A549 (cell line): ENCODE measurements around the gene SV2C. TPM values are rescaled to one million over a fixed set of nuclear protein-coding genes. Genes with fewer than 3 reads are reported as not detected.

Source experiments
- ATAC-seq, 2 experiments: fragments of 200-7000 bp in 1 of 2; fragments of >200 bp in 1 of 2; cut with Nextera tagmentation in 1 of 2; cut with Tn5 transposase in 1 of 2; 3 replicates each; pipeline versions ENCODE4 v1.8.0 to v1.9.1; 2018 to 2020; ENCODE audit warnings: mild to moderate bottlenecking in 1 of 2, moderate library complexity in 1 of 2
- CTCF ChIA-PET: fragments of 300-600 bp; sonication (Branson Sonifier 250); formaldehyde crosslinking; extraction: SDS; loops from one replicate; lab custom pipeline; 2021; ENCODE audit warnings: antibody characterized with exemption, inconsistent platforms; lab: Yijun Ruan, JAX
- POLR2A ChIA-PET: fragments of 350-600 bp; formaldehyde crosslinking; extraction: SDS; loops from one replicate; lab custom pipeline; 2021; ENCODE audit warnings: antibody characterized with exemption, inconsistent platforms; lab: Yijun Ruan, JAX
- DNase-seq, 2 experiments: peaks; one replicate each; pipeline versions ENCODE4 v3.0.0 to v3.0.0-alpha.2; 2011 to 2016; ENCODE audit warnings: low read depth in 1 of 2, low spot score in 1 of 2
- FAIRE-seq: peaks from 2 replicates; lab custom pipeline; 2011; peaks lifted over from hg19 to GRCh38; lab: Jason Lieb, UNC
- H3K27ac ChIP-seq, 2 experiments: fragments of >200 bp; sonication (Bioruptor Twin); formaldehyde crosslinking; 3 replicates each; pipeline ENCODE4 v1.5.1; 2016 to 2017
- H3K4me1 ChIP-seq: fragments of >200 bp; sonication (Bioruptor Twin); formaldehyde crosslinking; 3 replicates; pipeline ENCODE4 v1.6.1; 2016
- H3K4me2 ChIP-seq: fragments of >200 bp; sonication (Bioruptor Twin); formaldehyde crosslinking; 3 replicates; pipeline ENCODE4 v1.6.1; 2016
- H3K4me3 ChIP-seq: fragments of >200 bp; sonication (Bioruptor Twin); formaldehyde crosslinking; 3 replicates; pipeline ENCODE4 v1.5.1; 2016
- H3K9me3 ChIP-seq: fragments of >200 bp; sonication (Bioruptor Twin); formaldehyde crosslinking; 3 replicates; pipeline ENCODE4 v1.6.1; 2016
- CBX2 ChIP-seq: fragments of 200-600 bp; sonication (generic); IDR thresholded peaks from 2 replicates; pipeline ENCODE4 v1.6.1; 2016; ENCODE audit warnings: low read depth, mild to moderate bottlenecking, borderline replicate concordance
- CHD4 ChIP-seq: fragments of 200-600 bp; sonication (generic); IDR thresholded peaks from 2 replicates; pipeline ENCODE4 v1.6.1; 2016; ENCODE audit warnings: antibody characterized with exemption, mild to moderate bottlenecking, borderline replicate concordance
- EP300 ChIP-seq, 2 experiments: fragments of >200 bp; sonication (Bioruptor Twin); formaldehyde crosslinking; IDR thresholded peaks; 2 replicates in 1 of 2; 3 replicates in 1 of 2; pipeline ENCODE4 v1.6.1; 2016 to 2017
- FOSL2 ChIP-seq, 2 experiments: fragments of 450-650 bp in 1 of 2; fragments of >200 bp in 1 of 2; sonication (Bioruptor Twin) in 1 of 2; formaldehyde crosslinking; IDR thresholded peaks; 2 replicates each; pipeline versions ENCODE4 v1.5.0 to v1.6.1; 2016 to 2020; ENCODE audit warnings: mild to moderate bottlenecking in 1 of 2, moderate library complexity in 1 of 2
- GATA3 ChIP-seq: IDR thresholded peaks from 2 replicates; pipeline ENCODE4 v1.6.1; 2012; ENCODE audit warnings: borderline replicate concordance
- KDM1A ChIP-seq: fragments of 200-600 bp; sonication (generic); IDR thresholded peaks from 2 replicates; pipeline ENCODE4 v1.6.1; 2016; ENCODE audit warnings: low read depth, mild to moderate bottlenecking
- KDM5A ChIP-seq: fragments of 200-600 bp; sonication (generic); IDR thresholded peaks from 2 replicates; pipeline ENCODE4 v1.6.1; 2016; ENCODE audit warnings: antibody characterized with exemption, mild to moderate bottlenecking
- NFE2L2 ChIP-seq: fragments of 150-350 bp; conservative IDR thresholded peaks from 2 replicates; pipeline ENCODE4 v1.6.1; 2014; ENCODE audit warnings: low read length
- NR3C1 ChIP-seq: fragments of >200 bp; sonication (Bioruptor Twin); formaldehyde crosslinking; IDR thresholded peaks from 3 replicates; pipeline ENCODE4 v1.6.1; 2017
- RARB ChIP-seq: fragments of 250-450 bp; sonication (Bioruptor Pico); IDR thresholded peaks from 2 replicates; pipeline ENCODE4 v1.8.0; 2021; ENCODE audit warnings: mild to moderate bottlenecking, moderate library complexity
- RCOR1 ChIP-seq: fragments of 150-350 bp; IDR thresholded peaks from 2 replicates; pipeline ENCODE4 v1.6.1; 2014; ENCODE audit warnings: antibody characterized with exemption, low read length, low read depth
- ZNF302 ChIP-seq: fragments of 250-450 bp; sonication (Bioruptor Pico); IDR thresholded peaks from 2 replicates; pipeline ENCODE4 v1.9.0; 2021; ENCODE audit warnings: inconsistent platforms, mild to moderate bottlenecking, moderate library complexity
- WGBS: methylation state at CpG from one replicate; pipeline ENCODE4 v1.1.6; 2017; ENCODE audit errors: missing lambda C conversion rate; 5-methylcytosine and 5-hydroxymethylcytosine counted together
- polyA plus RNA-seq, 4 experiments: library from polyadenylated mRNA; depleted of rRNA in 3 of 4; stranded (reverse); fragments of >200 nt; fragmentation: RNase III in 1 of 4; extraction: RNeasy Plus Mini Kit Qiagen cat#74134 plus additional on column Dnase treatment in 1 of 4; gene quantifications; 2 replicates in 3 of 4; 3 replicates in 1 of 4; pipeline ENCODE4 v1.2.3, GENCODE V29; 2011 to 2017
- TF ChIP-seq, protein P1 (sequence below): fragments of 250-450 bp; sonication (Bioruptor Pico); IDR thresholded peaks from 2 replicates; pipeline ENCODE4 v1.5.0; 2021; ENCODE audit warnings: mild to moderate bottlenecking, moderate library complexity, borderline replicate concordance
- TF ChIP-seq, protein P2 (sequence below): fragments of >200 bp; sonication (Bioruptor Twin); formaldehyde crosslinking; IDR thresholded peaks from 3 replicates; pipeline ENCODE4 v1.5.1; 2016
- TF ChIP-seq, protein P3 (sequence below): IDR thresholded peaks from 2 replicates; pipeline ENCODE4 v1.6.1; 2012; ENCODE audit warnings: low read depth, borderline replicate concordance
- TF ChIP-seq, protein P4 (sequence below): fragments of 250-450 bp; sonication (Bioruptor Pico); IDR thresholded peaks from 2 replicates; pipeline ENCODE4 v1.5.0; 2020; ENCODE audit warnings: low read depth, mild to moderate bottlenecking, moderate library complexity

Gene SV2C
- polyA plus RNA-seq, 2 of the 4 experiments (the other 2 are of a cell fraction) = not detected

DNA sequence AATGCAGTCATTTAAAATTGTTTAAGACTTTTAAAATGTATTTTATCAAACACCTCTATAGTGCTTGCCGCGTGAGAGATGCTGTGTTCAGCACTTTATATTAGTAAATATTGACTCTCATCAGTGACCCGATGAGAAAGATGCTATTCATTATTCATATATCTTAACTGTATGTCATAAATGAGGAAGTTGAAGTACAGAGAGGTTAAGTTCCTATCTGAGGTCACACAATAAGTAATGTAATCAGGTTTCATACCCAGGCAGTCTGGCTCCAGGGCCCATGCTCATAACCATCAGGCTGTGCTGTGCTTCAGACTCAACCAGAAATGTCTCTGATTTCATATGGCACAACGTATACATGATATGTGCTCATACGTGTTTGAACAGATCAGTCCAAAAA is 119.0 kb downstream of the SV2C start:
- ChIA-PET POLR2A (no interaction called here), CTCF (interaction anchor here (1.4 kb wide), 1 partner anchor 27 kb away, joined by 3 read pairs; no protein-coding TSS in a partner anchor)
- H3K4me1 ChIP-seq = no peaks in the 10 kb centered on the region
- H3K4me3 ChIP-seq = no peak overlapping the region
- H3K9me3 ChIP-seq = no peaks in the 10 kb centered on the region
- FAIRE-seq (no peak), ATAC-seq (no peak), DNase-seq (no peak)
- no peak overlapping the region for H3K27ac ChIP-seq
- WGBS = 28% methylated on average over 5 of the region's 5 CpGs
- TF ChIP-seq, protein P1, sequence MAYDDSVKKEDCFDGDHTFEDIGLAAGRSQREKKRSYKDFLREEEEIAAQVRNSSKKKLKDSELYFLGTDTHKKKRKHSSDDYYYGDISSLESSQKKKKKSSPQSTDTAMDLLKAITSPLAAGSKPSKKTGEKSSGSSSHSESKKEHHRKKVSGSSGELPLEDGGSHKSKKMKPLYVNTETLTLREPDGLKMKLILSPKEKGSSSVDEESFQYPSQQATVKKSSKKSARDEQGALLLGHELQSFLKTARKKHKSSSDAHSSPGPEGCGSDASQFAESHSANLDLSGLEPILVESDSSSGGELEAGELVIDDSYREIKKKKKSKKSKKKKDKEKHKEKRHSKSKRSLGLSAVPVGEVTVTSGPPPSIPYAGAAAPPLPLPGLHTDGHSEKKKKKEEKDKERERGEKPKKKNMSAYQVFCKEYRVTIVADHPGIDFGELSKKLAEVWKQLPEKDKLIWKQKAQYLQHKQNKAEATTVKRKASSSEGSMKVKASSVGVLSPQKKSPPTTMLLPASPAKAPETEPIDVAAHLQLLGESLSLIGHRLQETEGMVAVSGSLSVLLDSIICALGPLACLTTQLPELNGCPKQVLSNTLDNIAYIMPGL (CRISPR knock-in tag) = no peak
- TF ChIP-seq, protein P2, sequence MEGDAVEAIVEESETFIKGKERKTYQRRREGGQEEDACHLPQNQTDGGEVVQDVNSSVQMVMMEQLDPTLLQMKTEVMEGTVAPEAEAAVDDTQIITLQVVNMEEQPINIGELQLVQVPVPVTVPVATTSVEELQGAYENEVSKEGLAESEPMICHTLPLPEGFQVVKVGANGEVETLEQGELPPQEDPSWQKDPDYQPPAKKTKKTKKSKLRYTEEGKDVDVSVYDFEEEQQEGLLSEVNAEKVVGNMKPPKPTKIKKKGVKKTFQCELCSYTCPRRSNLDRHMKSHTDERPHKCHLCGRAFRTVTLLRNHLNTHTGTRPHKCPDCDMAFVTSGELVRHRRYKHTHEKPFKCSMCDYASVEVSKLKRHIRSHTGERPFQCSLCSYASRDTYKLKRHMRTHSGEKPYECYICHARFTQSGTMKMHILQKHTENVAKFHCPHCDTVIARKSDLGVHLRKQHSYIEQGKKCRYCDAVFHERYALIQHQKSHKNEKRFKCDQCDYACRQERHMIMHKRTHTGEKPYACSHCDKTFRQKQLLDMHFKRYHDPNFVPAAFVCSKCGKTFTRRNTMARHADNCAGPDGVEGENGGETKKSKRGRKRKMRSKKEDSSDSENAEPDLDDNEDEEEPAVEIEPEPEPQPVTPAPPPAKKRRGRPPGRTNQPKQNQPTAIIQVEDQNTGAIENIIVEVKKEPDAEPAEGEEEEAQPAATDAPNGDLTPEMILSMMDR = no peak
- TF ChIP-seq RCOR1 = no peak
- no peak for TF ChIP-seq GATA3
- TF ChIP-seq FOSL2 (IDR thresholded peaks at IDR 0.05) = no peak
- TF ChIP-seq FOSL2 (CRISPR knock-in tag; IDR thresholded peaks at IDR 0.05) = no peak
- TF ChIP-seq EP300 (IDR thresholded peaks at IDR 0.05) = no peak
- TF ChIP-seq CHD4 = no peak
- TF ChIP-seq, protein P3, sequence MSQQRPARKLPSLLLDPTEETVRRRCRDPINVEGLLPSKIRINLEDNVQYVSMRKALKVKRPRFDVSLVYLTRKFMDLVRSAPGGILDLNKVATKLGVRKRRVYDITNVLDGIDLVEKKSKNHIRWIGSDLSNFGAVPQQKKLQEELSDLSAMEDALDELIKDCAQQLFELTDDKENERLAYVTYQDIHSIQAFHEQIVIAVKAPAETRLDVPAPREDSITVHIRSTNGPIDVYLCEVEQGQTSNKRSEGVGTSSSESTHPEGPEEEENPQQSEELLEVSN = no peak
- no peak overlapping the region for H3K4me2 ChIP-seq

DNA sequence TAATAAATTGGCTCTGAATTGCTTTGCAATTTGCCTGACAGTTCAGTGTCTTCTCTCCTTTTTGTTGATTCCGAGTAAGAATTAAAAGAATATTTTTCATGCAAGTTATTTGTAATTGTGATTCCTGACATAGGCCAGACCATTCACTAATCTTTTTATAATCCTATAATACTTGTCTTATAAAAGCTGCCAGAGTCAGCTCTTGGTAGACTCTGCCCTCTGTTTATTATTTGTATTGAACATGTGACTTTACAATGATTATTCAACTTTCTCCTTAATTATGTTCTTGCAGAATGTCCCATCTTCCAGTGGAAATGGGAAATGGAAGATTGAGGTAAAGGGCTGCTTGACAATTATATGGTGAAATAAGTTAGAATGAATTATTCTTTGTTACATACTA is 121.0 kb downstream of the SV2C start:
- Histone ChIP-seq H3K9me3 (peaks cover 3% of the 10 kb centered on the region; the same call in 2 of the 3 replicates), H3K27ac (no peak overlapping the region), H3K4me1 (no peaks in the 10 kb centered on the region), H3K4me3 (no peak overlapping the region), H3K4me2 (no peak overlapping the region)
- FAIRE-seq = no peak
- CTCF ChIA-PET = no interaction called here
- no peak for ATAC-seq
- POLR2A ChIA-PET = interaction anchor here (0.6 kb wide), 1 partner anchor 140 kb away, joined by 4 read pairs; no protein-coding TSS in a partner anchor
- TF ChIP-seq NR3C1 = no peak
- TF ChIP-seq NFE2L2 = no peak
- TF ChIP-seq, protein P3 = no peak
- TF ChIP-seq ZNF302 (CRISPR knock-in tag) = no peak
- TF ChIP-seq CBX2 = no peak
- no peak for TF ChIP-seq KDM1A
- TF ChIP-seq RARB (CRISPR knock-in tag) = no peak
- DNase-seq = no peak
- 41% methylated on average over 1 of the region's 1 CpG for WGBS

DNA sequence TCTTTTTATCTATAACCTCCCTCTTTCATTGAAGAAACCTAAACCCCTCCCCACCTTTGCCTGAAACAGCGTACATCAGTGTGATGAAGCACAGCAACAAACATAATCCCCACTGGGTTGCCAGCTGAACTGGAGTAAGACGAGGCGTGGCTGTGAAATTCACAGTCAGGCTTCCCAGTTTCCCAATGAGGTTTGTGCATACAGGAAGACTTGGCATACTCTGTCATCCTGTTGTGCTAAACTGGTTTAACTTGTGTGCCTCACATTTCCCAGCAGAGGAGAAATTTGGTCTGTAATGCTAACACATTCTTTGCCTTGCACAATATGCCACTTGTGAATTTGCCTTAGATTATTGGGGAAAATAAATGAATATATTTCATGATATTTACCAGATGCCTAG is 121.5 kb downstream of the SV2C start:
- ChIA-PET CTCF (no interaction called here), POLR2A (interaction anchor here (0.6 kb wide), 1 partner anchor 140 kb away, joined by 4 read pairs; no protein-coding TSS in a partner anchor)
- FAIRE-seq = no peak
- peaks cover 8% of the 10 kb centered on the region; the same call in 2 of the 3 replicates for H3K9me3 ChIP-seq
- no peak overlapping the region for H3K4me3 ChIP-seq
- 10% methylated on average over 3 of the region's 3 CpGs for WGBS
- no peak overlapping the region for H3K27ac ChIP-seq
- no peaks in the 10 kb centered on the region for H3K4me1 ChIP-seq
- no peak overlapping the region for H3K4me2 ChIP-seq
- no peak for ATAC-seq
- no peak for TF ChIP-seq KDM5A
- TF ChIP-seq, protein P4, sequence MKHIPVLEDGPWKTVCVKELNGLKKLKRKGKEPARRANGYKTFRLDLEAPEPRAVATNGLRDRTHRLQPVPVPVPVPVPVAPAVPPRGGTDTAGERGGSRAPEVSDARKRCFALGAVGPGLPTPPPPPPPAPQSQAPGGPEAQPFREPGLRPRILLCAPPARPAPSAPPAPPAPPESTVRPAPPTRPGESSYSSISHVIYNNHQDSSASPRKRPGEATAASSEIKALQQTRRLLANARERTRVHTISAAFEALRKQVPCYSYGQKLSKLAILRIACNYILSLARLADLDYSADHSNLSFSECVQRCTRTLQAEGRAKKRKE (CRISPR knock-in tag) = no peak
- TF ChIP-seq KDM1A = no peak
- DNase-seq = no peak
